SK-N-SH (cell line): ENCODE measurements around the gene GPR158. TPM values are rescaled to one million over a fixed set of nuclear protein-coding genes. Genes with fewer than 3 reads are reported as not detected.
"Not testable (repeated sequence)": the region's sequence is repeated elsewhere in the genome, so short reads cannot be mapped to it uniquely, and the experiment has no call there.

ENCODE experiments used
- CTCF ChIA-PET: fragments of 300-600, 350-600 bp; formaldehyde crosslinking; extraction: SDS; loops from one replicate; lab custom pipeline; 2021; lab: Yijun Ruan, JAX
- POLR2A ChIA-PET: fragments of 350-600 bp; sonication (Branson Sonifier 250); formaldehyde crosslinking; extraction: SDS; loops from one replicate; lab custom pipeline; 2020; ENCODE audit warnings: antibody characterized with exemption, inconsistent platforms; lab: Yijun Ruan, JAX
- DNase-seq: peaks from one replicate; pipeline ENCODE4 v3.0.0; 2012
- H2AFZ ChIP-seq: fragments of 200-600 bp; sonication (generic); 2 replicates; pipeline ENCODE4 v1.8.1; 2016; ENCODE audit warnings: antibody characterized with exemption, mild to moderate bottlenecking, low read depth
- H3F3A ChIP-seq: fragments of 200-600 bp; sonication (generic); replicated peaks from 2 replicates; pipeline ENCODE3; 2016; ENCODE audit warnings: antibody characterized with exemption, mild to moderate bottlenecking; ENCODE audit not compliant: insufficient read depth
- H3K27ac ChIP-seq, 2 experiments: fragments of 200-500 bp in 1 of 2; fragments of 200-600 bp in 1 of 2; sonication (Bioruptor generic) in 1 of 2; sonication (generic), shearing (Covaris generic) in 1 of 2; 2 replicates each; pipeline versions ENCODE4 v1.5.1 to v1.6.1; 2014 to 2016; ENCODE audit warnings: low read depth in 2 of 2, inconsistent platforms in 1 of 2, low read length in 1 of 2, mild to moderate bottlenecking in 1 of 2, mixed read lengths in 1 of 2
- H3K27me3 ChIP-seq: fragments of 200-600 bp; sonication (generic), shearing (Covaris generic); 2 replicates; pipeline ENCODE4 v1.6.1; 2016; ENCODE audit warnings: mixed run types; ENCODE audit not compliant: insufficient read depth
- H3K36me3 ChIP-seq, 2 experiments: fragments of 200-500 bp in 1 of 2; fragments of 200-600 bp in 1 of 2; sonication (Bioruptor generic) in 1 of 2; sonication (generic) in 1 of 2; replicated peaks in 1 of 2; 2 replicates each; pipeline versions ENCODE3 to v1.5.1; 2014 to 2016; ENCODE audit warnings: low read length in 1 of 2, mild to moderate bottlenecking in 1 of 2; ENCODE audit not compliant: insufficient read depth in 2 of 2, control insufficient read depth in 1 of 2
- H3K4me1 ChIP-seq, 2 experiments: fragments of 200-500 bp in 1 of 2; fragments of 200-600 bp in 1 of 2; sonication (Bioruptor generic) in 1 of 2; sonication (generic), shearing (Covaris generic) in 1 of 2; 2 replicates each; pipeline versions ENCODE4 v1.5.1 to v1.6.1; 2014 to 2016; ENCODE audit warnings: low read depth in 1 of 2, low read length in 1 of 2, mixed run types in 1 of 2; ENCODE audit not compliant: insufficient read depth in 2 of 2, control insufficient read depth in 1 of 2
- H3K4me2 ChIP-seq: fragments of 200-600 bp; sonication (generic), shearing (Covaris generic); 2 replicates; pipeline ENCODE4 v1.6.1; 2017; ENCODE audit warnings: mixed run types
- H3K4me3 ChIP-seq, 2 experiments: fragments of 200-500 bp in 1 of 2; fragments of 200-600 bp in 1 of 2; sonication (Bioruptor generic) in 1 of 2; sonication (generic), shearing (Covaris generic) in 1 of 2; 2 replicates each; pipeline versions ENCODE4 v1.5.1 to v1.8.1; 2014 to 2016; ENCODE audit warnings: low read depth in 2 of 2, inconsistent platforms in 1 of 2, low read length in 1 of 2, mild to moderate bottlenecking in 1 of 2, mixed read lengths in 1 of 2, moderate library complexity in 1 of 2
- H3K79me2 ChIP-seq: fragments of 200-600 bp; sonication (generic); 2 replicates; pipeline ENCODE4 v1.8.1; 2017; ENCODE audit warnings: mild to moderate bottlenecking; ENCODE audit not compliant: insufficient read depth
- H3K9ac ChIP-seq: fragments of 200-600 bp; sonication (generic); 2 replicates; pipeline ENCODE4 v1.6.1; 2017; ENCODE audit warnings: mixed run types
- H3K9me2 ChIP-seq: fragments of 200-600 bp; sonication (generic); 2 replicates; pipeline ENCODE4 v1.6.1; 2017; ENCODE audit warnings: mixed run types
- H3K9me3 ChIP-seq: fragments of 200-600 bp; sonication (generic); 2 replicates; pipeline ENCODE4 v1.6.1; 2017; ENCODE audit warnings: mixed run types, mild to moderate bottlenecking, moderate library complexity
- H4K20me1 ChIP-seq: fragments of 200-600 bp; sonication (generic); 2 replicates; pipeline ENCODE4 v1.6.1; 2017; ENCODE audit warnings: mild to moderate bottlenecking, mixed run types; ENCODE audit not compliant: insufficient read depth
- CHD2 ChIP-seq: fragments of 150-350 bp; IDR thresholded peaks from 2 replicates; pipeline ENCODE4 v1.6.1; 2018; ENCODE audit warnings: low read length; ENCODE audit not compliant: partially characterized antibody
- ELF1 ChIP-seq: IDR thresholded peaks from 2 replicates; pipeline ENCODE4 v1.4.0; 2012
- EP300 ChIP-seq, 2 experiments: IDR thresholded peaks; 2 replicates each; pipeline versions ENCODE4 v1.4.0 to v1.6.1; 2012; ENCODE audit warnings: borderline replicate concordance in 1 of 2, low read depth in 1 of 2, low read length in 1 of 2
- EZH2phosphoT487 ChIP-seq: fragments of 200-600 bp; sonication (generic); IDR thresholded peaks from 2 replicates; pipeline ENCODE4 v1.6.1; 2017; ENCODE audit warnings: low read depth, mixed run types, mild to moderate bottlenecking, antibody characterized with exemption, moderate library complexity, borderline replicate concordance
- GABPA ChIP-seq: IDR thresholded peaks from 2 replicates; pipeline ENCODE4 v1.4.0; 2012; ENCODE audit warnings: low read depth, mild to moderate bottlenecking
- MEF2A ChIP-seq: IDR thresholded peaks from 2 replicates; pipeline ENCODE4 v1.4.0; 2012; ENCODE audit warnings: low read depth, borderline replicate concordance
- MXI1 ChIP-seq: IDR thresholded peaks from 2 replicates; pipeline ENCODE4 v1.6.1; 2012; ENCODE audit warnings: mild to moderate bottlenecking, low read depth, low read length, improper control_type of control experiment
- NRF1 ChIP-seq: IDR thresholded peaks from 2 replicates; pipeline ENCODE4 v1.6.1; 2012; ENCODE audit warnings: low read depth, mild to moderate bottlenecking, low read length
- POLR2AphosphoS5 ChIP-seq: IDR thresholded peaks from 2 replicates; pipeline ENCODE4 v1.6.1; 2012; ENCODE audit warnings: low read depth, low read length
- RAD21 ChIP-seq: IDR thresholded peaks from 2 replicates; pipeline ENCODE4 v1.6.1; 2012; ENCODE audit warnings: mild to moderate bottlenecking, low read length
- REST ChIP-seq: IDR thresholded peaks from 2 replicates; pipeline ENCODE4 v1.6.1; 2012; ENCODE audit warnings: mild to moderate bottlenecking, low read depth, low read length, moderate library complexity
- RXRA ChIP-seq: IDR thresholded peaks from 2 replicates; pipeline ENCODE4 v1.4.0; 2012; ENCODE audit warnings: low read depth, mild to moderate bottlenecking, borderline replicate concordance
- SMC3 ChIP-seq: IDR thresholded peaks from 2 replicates; pipeline ENCODE4 v1.6.1; 2012; ENCODE audit warnings: low read depth, low read length, improper control_type of control experiment
- TCF12 ChIP-seq: IDR thresholded peaks from 2 replicates; pipeline ENCODE4 v1.4.0; 2012
- ZBTB33 ChIP-seq: IDR thresholded peaks from 2 replicates; pipeline ENCODE4 v1.4.0; 2012; ENCODE audit warnings: low read depth, borderline replicate concordance
- WGBS: methylation state at CpG from one replicate; pipeline ENCODE4 v1.1.6; 2017; ENCODE audit warnings: low lambda C conversion rate; 5-methylcytosine and 5-hydroxymethylcytosine counted together
- polyA plus RNA-seq, 3 experiments: library from polyadenylated mRNA; depleted of rRNA; stranded (reverse); fragments of >200 nt; gene quantifications; 2 replicates each; pipeline ENCODE4 v1.2.3, GENCODE V29; 2012
- TF ChIP-seq, protein P1 (sequence below): fragments of 200-600 bp; sonication (generic); IDR thresholded peaks from 2 replicates; pipeline ENCODE4 v1.6.1; 2017; ENCODE audit warnings: antibody characterized with exemption, mild to moderate bottlenecking, moderate library complexity
- TF ChIP-seq, protein P2 (sequence below): IDR thresholded peaks from 2 replicates; pipeline ENCODE4 v1.4.0; 2012; ENCODE audit warnings: low read depth

Gene GPR158
- polyA plus RNA-seq, 1 of the 3 experiments (the other 2 are of a cell fraction): not detected

- H3K27me3 ChIP-seq: no peaks in the 10 kb centered on the region
- POLR2A ChIA-PET: no interaction called here
- H3K27ac ChIP-seq: no peak overlapping the region
- CTCF ChIA-PET: no interaction called here
- H3K4me2 ChIP-seq: no peak overlapping the region
- no peak for DNase-seq
- no peaks in the 10 kb centered on the region for H3F3A ChIP-seq
- TF ChIP-seq MEF2A (no peak), TCF12 (no peak), RXRA (no peak), ZBTB33 (no peak), GABPA (no peak), POLR2AphosphoS5 (no peak), MXI1 (no peak), NRF1 (no peak), EP300 (IDR thresholded peaks at IDR 0.05; ENCODE audit: borderline replicate concordance in 1 of 2, low read depth in 1 of 2, low read length in 1 of 2) (no peak), EZH2phosphoT487 (no peak), SMC3 (no peak), ELF1 (no peak), RAD21 (no peak), CHD2 (no peak), REST (no peak)
- TF ChIP-seq, protein P1, sequence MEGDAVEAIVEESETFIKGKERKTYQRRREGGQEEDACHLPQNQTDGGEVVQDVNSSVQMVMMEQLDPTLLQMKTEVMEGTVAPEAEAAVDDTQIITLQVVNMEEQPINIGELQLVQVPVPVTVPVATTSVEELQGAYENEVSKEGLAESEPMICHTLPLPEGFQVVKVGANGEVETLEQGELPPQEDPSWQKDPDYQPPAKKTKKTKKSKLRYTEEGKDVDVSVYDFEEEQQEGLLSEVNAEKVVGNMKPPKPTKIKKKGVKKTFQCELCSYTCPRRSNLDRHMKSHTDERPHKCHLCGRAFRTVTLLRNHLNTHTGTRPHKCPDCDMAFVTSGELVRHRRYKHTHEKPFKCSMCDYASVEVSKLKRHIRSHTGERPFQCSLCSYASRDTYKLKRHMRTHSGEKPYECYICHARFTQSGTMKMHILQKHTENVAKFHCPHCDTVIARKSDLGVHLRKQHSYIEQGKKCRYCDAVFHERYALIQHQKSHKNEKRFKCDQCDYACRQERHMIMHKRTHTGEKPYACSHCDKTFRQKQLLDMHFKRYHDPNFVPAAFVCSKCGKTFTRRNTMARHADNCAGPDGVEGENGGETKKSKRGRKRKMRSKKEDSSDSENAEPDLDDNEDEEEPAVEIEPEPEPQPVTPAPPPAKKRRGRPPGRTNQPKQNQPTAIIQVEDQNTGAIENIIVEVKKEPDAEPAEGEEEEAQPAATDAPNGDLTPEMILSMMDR: no peak
- TF ChIP-seq, protein P2, sequence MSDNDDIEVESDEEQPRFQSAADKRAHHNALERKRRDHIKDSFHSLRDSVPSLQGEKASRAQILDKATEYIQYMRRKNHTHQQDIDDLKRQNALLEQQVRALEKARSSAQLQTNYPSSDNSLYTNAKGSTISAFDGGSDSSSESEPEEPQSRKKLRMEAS: no peak
- TF ChIP-seq, all 33 proteins: peak for 0
- Histone ChIP-seq H2AFZ (no peak overlapping the region), H3K9me2 (peaks cover 3% of the 10 kb centered on the region; the same call in 1 of the 2 replicates), H3K9me3 (no peaks in the 10 kb centered on the region), H3K9ac (no peak overlapping the region), H4K20me1 (no peaks in the 10 kb centered on the region), H3K79me2 (no peaks in the 10 kb centered on the region), H3K36me3 (no peaks in the 10 kb centered on the region), H3K4me1 (no peaks in the 10 kb centered on the region), H3K4me3 (no peak overlapping the region)
- 27% methylated on average over 3 of the region's 3 CpGs for WGBS
Measured at GRCh38 chr10:25308278-25308677, 133.5 kb downstream of the GPR158 start.

- H3K9me2 ChIP-seq, H3K79me2 ChIP-seq, H3K4me3 ChIP-seq, H3K4me2 ChIP-seq, H3K27me3 ChIP-seq, DNase-seq, H3F3A ChIP-seq, H4K20me1 ChIP-seq, H2AFZ ChIP-seq, H3K27ac ChIP-seq, H3K36me3 ChIP-seq, H3K9me3 ChIP-seq, H3K4me1 ChIP-seq, CTCF ChIA-PET, H3K9ac ChIP-seq, POLR2A ChIA-PET: not testable (repeated sequence)
- WGBS: 49% methylated on average over 8 of the region's 9 CpGs
Measured at GRCh38 chr10:25317596-25318211, 142.9 kb downstream of the GPR158 start.
